GM19324 (cell line): Measurements from ENCODE around the gene C1orf21.

ENCODE experiments used
- ATAC-seq: cut with Tn5 transposase; IDR thresholded peaks from one replicate; pipeline ENCODE4 v1.9.1; 2021; ENCODE audit warnings: mild to moderate bottlenecking, moderate library complexity; ENCODE audit not compliant: unreplicated experiment, low FRiP score

The C1orf21 gene

DNA sequence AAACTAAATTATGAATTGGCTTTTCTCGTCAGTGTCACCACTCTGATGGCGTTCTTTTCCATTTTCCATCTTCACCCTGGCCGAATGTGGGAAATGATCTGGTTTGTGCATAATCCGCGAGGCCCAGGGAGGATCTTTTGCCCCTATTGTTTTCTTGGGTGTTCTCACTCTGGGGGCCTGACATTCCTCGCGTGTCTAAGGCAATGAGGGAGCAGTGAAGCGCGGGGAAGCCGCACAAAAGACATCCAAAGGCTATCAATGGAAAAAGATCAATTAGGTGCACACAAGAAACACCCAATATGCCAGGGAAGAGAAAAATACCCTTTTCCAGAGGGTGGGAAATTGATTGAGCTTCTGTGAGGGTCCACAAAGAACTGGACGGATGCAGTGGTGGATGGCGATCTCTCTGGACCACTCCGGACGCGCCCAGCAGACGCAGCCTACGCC is 941 bp upstream of the C1orf21 start:
- ATAC-seq: no peak

DNA sequence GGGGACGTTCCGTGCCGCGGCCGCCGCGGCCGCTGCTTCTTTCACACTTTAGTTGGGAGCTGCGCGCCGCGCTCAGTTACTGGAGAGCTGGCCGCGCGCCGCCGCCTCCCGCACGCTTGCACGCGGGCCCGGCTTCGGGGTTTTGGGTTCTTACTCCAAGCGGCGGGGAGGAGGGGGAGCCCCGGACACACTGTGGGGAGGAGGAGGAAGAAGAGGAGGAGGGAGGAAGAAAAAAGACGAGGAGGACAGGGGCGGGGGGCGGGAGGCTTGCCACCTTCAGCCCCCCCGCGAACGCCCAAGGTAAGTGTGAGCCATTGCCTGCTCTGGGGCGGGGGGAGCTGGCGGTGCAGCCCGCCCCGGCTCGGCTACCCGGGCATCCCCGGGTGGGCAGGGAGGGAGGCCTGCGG is 243 bp downstream of the C1orf21 start:
- no peak for ATAC-seq

DNA sequence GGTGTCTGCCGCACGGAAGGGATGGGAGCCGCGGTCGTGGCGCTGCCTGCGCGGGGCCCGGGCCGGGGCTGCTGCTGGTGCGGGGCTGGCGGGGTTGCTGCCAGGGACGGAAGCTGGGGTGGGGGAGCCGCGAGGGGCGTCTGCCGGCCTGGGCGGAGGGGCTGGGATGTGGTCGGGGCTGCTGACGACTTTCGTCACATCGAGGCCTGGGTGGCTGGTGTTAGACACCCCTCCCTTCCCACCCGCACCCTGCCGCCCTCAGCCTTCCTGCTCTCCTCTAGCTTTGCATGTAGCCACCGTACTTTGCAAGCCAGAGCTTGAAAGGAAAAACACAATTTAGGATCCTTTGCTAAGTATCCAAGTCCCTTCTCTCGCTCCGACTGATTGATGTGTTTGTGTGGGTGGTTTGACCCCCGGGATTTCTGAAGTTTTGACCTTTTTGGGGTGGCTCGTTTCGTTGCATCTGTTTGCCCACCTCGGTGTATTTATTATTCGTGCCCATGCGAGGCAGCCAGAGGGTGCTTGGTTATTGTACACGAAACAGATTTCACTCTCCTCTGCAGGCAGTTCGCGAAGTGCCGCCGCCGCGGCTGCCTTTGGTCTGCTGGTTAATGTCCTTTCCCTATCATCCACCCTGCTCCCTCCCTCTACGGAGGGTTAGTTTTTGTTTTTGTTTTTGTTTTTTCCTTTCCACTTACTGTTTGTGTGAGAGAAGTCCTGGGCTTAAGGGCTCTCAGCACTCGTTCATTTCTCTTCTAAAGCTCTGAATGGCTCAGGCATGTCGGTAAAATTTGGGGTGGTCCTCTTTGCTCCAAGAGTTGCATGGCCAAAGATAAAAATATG is 868 bp downstream of the C1orf21 start:
- no peak for ATAC-seq

DNA sequence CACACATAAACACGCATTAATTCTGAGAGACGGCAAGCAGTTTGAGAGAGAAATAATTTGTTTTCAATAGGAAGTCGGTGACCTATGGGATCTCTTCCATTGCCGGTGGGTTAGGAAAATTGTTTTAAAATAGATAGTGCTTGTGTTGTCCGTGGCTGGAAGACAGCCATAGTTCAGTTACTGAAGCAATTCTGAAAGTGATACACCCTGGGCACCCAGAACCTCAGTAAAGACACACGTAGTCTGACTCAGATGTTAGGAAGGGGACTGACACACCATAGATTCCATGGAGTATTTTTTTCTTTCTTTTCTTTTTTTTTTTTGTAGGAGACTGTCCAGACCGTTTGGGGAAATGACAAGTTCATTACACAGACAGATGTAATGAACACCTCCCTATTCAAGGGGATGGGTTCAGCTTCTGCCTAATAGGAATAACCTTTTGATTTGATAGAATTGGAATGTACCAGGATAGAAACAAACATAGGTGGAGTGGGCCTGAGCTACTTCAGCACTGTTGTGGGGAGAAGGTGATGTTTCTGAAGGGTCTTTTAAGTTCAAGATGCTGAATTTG is 1.6 kb downstream of the C1orf21 start:
- ATAC-seq: no peak

DNA sequence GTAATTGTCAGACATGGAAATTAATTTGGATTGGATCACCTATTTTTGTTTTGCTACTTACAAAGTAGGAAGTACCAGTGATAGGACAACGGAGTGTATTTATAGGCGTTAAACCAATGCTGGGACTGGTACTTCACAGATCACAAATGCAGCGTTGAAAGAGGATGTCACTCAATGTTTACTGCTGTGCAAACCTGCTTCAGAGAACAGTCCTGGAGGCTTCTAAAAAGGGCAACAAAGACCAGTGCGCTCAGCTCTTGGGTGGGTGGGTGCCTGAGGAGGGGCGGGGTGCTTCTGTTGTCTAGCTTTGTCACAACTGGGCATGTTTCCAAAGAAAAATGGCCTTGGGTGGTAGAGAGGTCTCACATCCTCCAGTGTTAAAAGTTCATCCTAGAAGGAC is 2.1 kb downstream of the C1orf21 start:
- no peak for ATAC-seq

DNA sequence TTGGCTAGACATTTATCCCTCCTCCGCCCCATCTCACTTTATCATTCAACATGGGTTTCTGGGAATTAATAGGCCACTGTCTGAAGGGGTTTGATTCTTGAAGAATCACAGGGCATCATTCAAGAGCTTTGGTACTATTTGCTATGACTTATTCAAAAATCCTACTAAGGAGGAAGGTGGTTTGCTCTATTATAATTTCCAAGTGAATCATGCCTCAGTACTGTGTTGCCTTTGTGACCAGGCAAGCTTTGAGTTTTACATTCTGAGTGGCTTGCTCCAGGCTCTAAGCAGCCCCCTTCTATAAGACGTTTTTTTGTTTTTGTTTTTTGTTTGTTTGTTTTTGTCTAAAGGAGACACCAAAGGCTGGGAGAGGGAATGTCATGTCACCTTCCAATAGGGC is 2.6 kb downstream of the C1orf21 start:
- ATAC-seq: no peak

DNA sequence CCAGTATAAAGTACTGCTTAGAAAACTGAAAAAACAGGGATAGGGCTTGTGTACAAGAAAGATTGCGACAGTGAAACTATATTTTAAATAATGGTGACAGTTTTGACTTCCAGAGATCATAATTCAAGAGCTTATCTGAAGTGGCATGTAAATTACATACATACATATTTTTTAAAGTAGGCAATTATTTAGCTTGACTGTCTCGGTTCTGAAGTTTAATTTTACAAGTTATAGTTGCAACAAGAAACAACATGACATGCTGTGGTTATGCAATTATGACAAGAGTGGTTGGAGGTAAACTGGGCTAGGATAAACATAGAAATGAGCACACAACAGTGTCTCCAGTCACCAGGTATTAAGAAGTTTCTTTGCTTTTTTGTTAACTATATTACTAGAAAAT is 4.1 kb downstream of the C1orf21 start:
- no peak for ATAC-seq

DNA sequence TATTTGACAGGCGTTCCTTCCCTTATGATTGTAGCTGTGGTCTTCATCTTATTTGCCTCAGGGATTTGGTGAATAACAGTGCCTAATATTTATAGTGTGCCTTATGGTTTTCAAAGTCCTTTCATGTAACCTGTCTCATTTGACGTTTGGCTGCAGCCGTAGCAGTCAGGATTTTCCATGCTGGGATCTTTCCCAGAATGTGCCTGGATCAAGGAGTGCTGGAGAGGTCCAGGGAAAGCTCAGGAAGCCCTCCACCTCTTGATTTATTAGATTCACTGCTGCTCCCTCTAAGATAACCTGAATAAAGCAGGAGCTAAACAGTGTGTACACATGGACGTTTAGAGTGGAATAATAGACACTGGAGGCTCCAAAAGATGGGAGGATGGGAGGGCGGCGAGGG is 5.2 kb downstream of the C1orf21 start:
- ATAC-seq: no peak

DNA sequence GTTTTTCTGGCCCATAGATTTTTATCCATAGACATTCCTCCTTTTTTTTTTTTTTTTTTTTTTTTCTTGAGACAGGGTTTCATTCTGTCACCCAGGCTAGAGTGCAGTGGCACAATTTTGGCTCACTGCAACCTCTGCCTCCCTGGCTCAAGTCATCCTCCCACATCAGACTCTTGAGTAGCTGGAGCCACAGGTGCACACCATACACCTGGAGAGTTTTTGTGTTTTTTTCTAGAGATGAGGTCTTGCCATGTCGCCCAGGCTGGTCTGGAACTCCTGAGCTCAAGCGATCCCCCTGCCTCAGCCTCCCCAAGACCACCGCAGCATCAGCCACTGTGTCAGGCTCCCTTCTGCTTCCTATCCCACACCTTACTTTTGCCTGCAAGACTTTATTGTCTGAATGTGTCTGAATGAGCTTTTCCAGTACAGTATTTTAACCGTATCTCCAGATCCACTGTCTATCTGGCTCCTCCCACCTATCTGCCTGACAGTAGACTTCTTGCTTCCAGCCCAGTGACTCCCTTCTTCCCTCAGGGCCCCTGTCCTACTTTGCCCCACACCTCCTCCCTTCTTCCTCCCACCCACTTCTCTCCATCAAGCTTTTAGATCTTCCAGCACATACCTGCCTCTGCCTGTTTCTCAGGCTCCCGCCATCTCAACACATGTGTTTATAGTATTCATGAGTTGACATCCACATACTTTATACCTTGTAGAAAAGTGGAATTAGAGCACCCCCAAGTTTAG is 6.1 kb downstream of the C1orf21 start:
- ATAC-seq: no peak

DNA sequence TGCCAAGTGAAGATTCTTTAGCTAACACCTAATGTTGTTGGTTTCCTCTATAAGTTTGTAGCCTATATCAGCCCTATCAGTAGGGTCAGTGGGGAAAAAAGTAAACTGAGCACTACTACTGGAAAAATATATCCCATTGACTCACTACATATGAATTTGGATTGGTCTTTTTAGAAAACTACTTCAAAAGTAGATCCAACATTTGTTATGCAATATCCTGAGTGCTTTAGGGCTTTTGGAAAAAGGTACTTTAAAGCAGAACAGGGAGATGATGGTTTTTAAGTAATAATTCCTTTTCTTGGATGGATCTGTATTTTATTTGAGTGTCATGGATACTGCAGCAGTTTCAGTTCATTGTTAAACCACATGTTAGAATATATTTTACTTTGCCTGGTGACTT is 7.1 kb downstream of the C1orf21 start:
- ATAC-seq: no peak

DNA sequence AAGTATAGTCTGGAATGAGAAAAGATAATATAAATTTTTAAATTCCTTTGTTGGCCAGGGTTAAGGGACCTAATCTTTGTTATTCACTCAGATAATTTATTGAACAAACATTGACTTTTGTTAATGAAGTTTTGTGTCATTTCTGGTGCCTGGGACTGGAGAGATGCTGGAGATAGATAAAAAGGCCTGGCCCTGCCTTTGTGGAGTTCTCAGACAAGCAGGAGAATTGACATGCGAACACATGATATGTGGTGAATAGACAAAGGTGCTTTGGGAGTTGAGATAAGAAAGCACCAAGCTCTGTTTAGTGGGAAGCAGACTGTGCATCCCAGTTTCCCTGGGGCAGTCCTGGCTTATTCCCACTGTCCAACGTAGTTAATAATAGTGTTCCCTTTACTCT is 8.5 kb downstream of the C1orf21 start:
- ATAC-seq: no peak

DNA sequence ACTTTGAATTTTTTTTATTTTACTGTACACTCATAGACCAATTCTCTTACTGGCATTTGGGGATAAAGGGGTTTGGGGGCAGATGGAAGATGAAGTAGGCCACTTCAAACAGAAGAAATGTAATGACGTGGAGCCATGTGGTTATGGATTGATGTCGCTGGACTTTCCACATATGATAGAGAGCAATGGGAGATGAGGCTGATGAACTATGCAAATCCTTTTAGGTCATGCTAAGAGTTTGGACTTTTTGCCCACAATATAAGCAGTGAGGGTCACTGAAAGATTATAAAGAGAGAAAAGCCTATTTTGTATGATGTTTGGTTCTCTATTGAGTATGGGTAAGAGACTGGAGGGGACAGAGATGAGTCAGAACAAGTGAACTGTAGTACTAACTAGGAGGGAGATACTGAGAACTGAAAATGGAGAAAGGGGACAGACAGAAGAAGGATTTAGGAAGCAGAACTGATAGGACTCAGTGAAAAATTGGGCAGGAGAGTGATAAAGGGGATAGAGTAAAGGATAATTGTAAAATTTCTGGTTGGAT is 9.2 kb downstream of the C1orf21 start:
- no peak for ATAC-seq

DNA sequence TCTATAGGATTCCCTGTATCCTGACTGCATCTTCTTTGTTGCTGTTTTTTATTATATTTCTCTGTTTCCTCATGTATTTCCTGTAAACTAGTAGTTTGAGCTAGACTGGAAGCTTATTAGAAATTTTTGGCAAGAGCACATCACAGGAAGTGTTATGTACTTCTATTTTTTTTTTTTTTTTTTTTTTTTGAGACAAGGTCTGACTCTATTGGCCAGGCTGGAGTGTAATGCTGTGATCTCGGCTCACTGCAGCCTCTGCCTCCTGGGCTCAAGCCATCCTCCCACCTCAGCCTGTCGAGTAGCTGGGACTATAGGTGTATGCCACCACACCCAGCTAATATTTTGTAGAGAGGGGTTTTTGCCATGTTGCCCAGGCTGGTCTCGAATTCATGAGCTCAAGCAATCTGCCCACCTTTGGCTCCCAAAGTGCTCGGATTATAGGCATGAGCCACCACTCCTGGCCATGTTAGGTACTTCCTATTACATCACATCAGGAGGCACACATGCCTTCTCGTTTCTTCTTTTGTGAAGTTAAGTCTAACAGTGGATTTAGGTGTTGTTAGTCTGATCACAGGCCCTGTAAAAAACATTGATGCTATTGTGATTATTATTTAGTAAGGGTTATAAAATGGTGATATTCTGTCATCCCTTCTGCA is 12.5 kb downstream of the C1orf21 start:
- ATAC-seq: no peak

DNA sequence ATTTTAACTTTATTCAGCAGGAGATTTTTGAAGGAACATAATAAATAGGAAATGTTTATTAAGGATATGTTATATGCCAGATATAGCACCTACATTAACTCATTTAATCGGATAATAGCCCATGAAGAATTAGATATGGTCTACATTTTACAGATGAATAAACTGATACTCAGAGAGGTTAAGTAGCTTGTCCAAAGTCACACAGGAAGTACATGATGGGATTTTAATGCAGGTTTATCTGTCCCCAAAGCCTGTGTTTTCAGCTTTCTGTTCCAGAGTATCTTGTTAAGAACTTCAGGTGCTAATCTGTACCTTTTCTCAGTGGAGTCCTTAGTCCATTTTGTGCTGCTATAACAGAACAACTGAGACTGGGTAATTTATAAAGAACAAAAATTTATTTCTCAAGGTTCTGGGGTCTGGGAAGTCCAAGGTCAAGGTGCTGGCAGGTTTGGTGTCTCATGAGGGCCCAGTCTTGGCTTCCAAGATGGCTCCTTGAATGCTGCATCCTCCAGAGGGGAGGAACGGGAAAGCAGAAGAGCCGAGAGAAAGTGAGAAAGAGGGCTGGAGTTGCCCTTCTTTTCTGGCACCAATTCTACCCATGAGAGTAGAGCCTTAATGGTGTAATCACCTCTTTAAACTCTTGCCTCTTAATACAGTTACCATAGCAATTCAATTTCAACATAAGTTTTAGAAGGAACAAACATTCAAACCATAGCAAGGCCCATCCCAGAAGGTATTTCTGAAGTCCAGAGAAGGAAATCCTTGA is 17.3 kb downstream of the C1orf21 start:
- ATAC-seq: no peak

DNA sequence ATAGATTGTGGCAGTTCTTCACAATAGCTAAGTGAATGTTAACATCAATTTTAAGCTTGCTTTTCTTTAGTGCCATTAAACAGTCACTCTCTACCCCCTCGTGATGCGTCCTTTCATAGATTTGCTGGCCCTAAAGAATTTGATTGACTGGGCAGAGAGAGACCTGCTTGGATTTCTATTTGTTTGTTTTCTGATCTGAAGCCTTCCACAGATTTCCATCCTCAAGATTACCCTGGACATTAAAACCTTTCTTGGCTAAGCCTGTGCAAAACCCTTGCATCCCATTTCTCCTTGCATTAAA is 17.8 kb downstream of the C1orf21 start:
- ATAC-seq: no peak

DNA sequence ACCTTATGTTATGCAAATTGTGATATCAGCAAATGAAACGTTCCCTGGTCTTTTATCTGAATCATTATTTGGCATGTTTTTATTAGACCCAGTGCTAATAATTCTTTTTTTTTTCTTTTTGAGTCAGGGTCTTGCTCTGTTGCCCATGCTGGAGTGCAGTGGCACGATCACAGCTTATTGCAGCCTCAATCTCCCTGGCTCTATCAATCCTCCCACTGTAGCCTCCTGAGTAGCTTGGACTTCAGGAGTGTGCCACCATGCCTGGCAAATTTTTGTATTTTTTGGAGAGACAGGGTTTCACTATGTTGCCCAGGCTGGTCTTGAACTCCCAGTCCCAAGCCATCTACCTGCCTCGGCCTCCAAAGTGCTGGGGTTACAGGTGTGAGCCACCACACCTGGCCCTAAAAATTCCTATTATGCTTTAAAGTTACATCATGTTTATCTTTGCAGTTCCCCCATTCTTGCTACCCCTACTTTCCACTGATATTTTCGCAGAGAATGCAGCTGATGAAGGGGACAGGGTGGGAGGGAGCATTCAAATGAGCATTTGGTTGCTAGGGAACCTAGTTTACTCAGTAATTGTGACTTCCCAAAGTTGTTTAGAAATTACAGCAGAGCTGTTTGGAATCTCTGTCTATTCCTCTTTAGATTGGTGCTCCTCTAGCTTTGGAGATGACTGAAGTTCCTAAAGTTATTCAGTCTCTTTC is 18.4 kb downstream of the C1orf21 start:
- ATAC-seq: no peak

DNA sequence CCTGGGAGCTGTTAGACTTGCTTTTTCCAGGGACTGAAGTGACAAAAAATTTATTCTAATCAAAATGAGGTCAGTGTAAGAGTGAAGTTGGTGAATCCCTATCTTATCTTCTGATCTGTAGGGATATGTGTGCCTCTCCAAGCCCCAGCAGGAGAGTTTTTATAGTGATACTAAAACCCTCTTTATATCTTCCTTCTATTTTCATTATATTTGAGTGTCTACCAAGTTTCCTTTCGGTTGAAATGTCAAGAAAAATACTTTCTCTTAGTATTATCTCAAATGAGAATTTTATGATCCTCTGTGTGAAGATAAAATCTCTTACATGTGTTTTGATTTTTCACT is 18.9 kb downstream of the C1orf21 start:
- no peak for ATAC-seq

DNA sequence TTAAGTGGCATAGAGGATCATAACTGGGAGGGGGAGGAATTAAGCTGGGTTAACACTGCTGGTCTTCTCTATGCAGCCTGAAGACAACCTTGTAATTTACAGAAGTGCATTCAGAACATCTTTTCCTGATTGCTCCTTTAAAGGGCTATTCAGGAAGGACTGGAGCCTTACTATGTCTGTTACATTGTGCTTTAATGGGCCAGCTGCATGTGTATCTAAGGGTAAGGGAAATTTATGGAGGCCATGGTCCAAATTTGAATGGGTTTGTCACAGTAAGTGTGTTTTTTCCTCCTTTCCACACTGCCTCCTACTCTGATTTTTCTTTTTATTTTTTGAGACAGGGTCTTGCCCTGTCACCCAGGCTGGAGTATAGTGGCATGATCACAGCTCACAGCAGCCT is 19.6 kb downstream of the C1orf21 start:
- no peak for ATAC-seq

DNA sequence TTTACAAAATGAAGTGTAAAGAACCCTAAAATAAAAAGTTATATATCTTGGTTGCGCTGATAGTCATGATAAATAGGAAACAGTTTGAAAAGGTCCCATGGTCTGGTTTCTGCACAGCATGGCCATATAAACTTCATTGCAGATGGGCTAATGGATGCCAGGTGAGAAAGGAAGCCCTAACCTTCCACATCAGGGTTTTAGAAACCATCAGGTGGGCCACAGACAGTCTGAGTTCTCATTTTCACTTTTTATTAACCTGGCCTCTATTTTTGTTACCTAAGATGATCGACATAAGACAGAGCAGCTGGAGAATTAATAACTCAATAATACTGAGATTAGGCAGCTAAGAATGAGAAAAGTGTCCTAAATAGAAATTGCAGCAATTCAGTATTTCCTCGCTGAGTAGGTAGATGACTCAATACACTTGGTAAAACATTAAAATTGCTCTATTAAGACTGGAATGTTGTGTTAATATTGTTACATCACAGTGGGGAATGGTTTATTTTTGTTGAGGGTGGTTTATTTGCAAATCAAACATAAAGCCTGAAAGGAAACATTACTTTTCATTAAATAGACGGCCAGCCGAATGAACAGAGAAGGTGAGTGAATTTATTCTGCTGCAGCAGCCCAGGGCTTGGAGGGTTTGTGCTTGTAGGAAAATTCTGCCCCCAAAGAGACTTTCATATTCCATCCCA is 21.1 kb downstream of the C1orf21 start:
- no peak for ATAC-seq
